ENCODE data around the gene MZF1. TPM values are rescaled to one million over a fixed set of nuclear protein-coding genes. Genes with fewer than 3 reads are reported as not detected.

Gene MZF1
- total and polyA plus RNA-seq, 9 of the 15 experiments (the other 6 are each of a cell fraction or from before 2014, with no cell fraction given): 0.31 to 29.3 (median 11.5) TPM

DNA sequence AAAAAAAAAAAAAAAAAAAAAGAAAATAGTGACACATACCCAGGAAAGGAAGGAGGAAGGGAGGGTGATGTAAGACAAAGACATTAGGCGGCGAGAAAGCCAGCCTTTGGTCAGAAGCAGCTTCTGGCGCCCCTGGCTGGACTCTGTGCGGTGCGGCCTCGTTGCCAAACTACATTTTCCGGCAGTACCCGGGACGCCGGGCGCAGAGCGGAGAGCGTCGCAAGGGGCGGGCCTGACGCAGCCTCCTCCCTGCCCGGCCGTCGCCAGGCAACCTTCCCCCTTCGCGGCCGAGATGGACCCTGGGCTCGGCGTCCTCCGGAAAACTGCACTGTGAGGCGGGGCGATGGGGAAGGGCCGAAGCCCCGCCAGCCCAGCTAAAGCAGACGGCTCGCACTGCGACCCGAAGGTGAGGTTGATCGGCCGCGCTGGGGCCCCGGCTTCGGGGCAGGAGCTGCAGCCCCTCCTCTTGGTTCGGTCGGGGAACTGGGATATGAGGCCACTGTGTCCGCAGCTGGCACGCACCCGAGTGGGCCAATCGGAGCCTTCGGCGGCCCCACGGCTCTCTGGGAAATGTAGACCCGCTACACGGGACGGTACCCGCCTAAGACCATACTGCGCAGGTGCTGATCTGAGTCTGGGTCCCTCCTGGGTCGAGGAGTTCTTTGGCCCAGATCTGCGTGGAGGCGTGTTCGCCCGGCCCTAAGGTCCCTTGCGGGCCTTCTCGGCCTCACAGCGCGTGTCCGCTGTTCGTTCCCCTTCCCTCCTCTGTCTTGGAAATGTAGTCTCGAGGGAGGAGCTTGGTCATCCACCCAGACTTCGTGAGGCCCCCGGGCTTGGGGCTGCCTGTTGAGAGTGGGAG is 2.3 kb upstream of the MZF1 start (continued):
- no peak for TF ChIP-seq ZZZ3 (IDR thresholded peaks at IDR 0.05)
- no peak for TF ChIP-seq HSF4 (CRISPR knock-in tag; IDR thresholded peaks at IDR 0.05; ENCODE audit: borderline replicate concordance)
- no peak for TF ChIP-seq HNRNPK (IDR thresholded peaks at IDR 0.05; ENCODE audit: low read depth, low read length, poor library complexity, severe bottlenecking)
- TF ChIP-seq ZNF561 (CRISPR knock-in tag; conservative IDR thresholded peaks at IDR 0.05): no peak
- TF ChIP-seq, protein P1, sequence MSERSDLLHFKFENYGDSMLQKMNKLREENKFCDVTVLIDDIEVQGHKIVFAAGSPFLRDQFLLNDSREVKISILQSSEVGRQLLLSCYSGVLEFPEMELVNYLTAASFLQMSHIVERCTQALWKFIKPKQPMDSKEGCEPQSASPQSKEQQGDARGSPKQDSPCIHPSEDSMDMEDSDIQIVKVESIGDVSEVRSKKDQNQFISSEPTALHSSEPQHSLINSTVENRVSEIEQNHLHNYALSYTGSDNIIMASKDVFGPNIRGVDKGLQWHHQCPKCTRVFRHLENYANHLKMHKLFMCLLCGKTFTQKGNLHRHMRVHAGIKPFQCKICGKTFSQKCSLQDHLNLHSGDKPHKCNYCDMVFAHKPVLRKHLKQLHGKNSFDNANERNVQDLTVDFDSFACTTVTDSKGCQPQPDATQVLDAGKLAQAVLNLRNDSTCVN (CRISPR knock-in tag; IDR thresholded peaks at IDR 0.05): 0 out of 2 replicates have a peak, but pooled peaks have one; percentile 5
- no peak for TF ChIP-seq SMARCA5 (IDR thresholded peaks at IDR 0.05)
- TF ChIP-seq ZC3H8 (IDR thresholded peaks at IDR 0.05): no peak
- no peak; the same call in 1 of the 2 replicates for TF ChIP-seq ZBTB1 (CRISPR knock-in tag; IDR thresholded peaks at IDR 0.05; ENCODE audit: borderline replicate concordance, low read depth)
- TF ChIP-seq ZNF354B (CRISPR knock-in tag; IDR thresholded peaks at IDR 0.05): no peak
- TF ChIP-seq MAFF (IDR thresholded peaks at IDR 0.05; ENCODE audit: low read length): no peak
- TF ChIP-seq ZNF431 (CRISPR knock-in tag; IDR thresholded peaks at IDR 0.05): no peak
- no peak for TF ChIP-seq KLF1 (tag; IDR thresholded peaks at IDR 0.05)
- no peak for TF ChIP-seq NFE2 (IDR thresholded peaks at IDR 0.05; ENCODE audit: low read depth)
- TF ChIP-seq ERF (CRISPR knock-in tag; IDR thresholded peaks at IDR 0.05): peak; percentile 89
- TF ChIP-seq, protein P2, sequence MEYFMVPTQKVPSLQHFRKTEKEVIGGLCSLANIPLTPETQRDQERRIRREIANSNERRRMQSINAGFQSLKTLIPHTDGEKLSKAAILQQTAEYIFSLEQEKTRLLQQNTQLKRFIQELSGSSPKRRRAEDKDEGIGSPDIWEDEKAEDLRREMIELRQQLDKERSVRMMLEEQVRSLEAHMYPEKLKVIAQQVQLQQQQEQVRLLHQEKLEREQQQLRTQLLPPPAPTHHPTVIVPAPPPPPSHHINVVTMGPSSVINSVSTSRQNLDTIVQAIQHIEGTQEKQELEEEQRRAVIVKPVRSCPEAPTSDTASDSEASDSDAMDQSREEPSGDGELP (CRISPR knock-in tag; IDR thresholded peaks at IDR 0.05; ENCODE audit: borderline replicate concordance): peak; percentile 93
- TF ChIP-seq, protein P3, sequence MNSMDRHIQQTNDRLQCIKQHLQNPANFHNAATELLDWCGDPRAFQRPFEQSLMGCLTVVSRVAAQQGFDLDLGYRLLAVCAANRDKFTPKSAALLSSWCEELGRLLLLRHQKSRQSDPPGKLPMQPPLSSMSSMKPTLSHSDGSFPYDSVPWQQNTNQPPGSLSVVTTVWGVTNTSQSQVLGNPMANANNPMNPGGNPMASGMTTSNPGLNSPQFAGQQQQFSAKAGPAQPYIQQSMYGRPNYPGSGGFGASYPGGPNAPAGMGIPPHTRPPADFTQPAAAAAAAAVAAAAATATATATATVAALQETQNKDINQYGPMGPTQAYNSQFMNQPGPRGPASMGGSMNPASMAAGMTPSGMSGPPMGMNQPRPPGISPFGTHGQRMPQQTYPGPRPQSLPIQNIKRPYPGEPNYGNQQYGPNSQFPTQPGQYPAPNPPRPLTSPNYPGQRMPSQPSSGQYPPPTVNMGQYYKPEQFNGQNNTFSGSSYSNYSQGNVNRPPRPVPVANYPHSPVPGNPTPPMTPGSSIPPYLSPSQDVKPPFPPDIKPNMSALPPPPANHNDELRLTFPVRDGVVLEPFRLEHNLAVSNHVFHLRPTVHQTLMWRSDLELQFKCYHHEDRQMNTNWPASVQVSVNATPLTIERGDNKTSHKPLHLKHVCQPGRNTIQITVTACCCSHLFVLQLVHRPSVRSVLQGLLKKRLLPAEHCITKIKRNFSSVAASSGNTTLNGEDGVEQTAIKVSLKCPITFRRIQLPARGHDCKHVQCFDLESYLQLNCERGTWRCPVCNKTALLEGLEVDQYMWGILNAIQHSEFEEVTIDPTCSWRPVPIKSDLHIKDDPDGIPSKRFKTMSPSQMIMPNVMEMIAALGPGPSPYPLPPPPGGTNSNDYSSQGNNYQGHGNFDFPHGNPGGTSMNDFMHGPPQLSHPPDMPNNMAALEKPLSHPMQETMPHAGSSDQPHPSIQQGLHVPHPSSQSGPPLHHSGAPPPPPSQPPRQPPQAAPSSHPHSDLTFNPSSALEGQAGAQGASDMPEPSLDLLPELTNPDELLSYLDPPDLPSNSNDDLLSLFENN (IDR thresholded peaks at IDR 0.05; ENCODE audit: low read depth in 2 of 2, low read length in 2 of 2): no peak
- no peak for TF ChIP-seq GTF3C2 (IDR thresholded peaks at IDR 0.05; ENCODE audit: borderline replicate concordance, extremely low read depth, insufficient read length)
- no peak for TF ChIP-seq FOXK1 (CRISPR knock-in tag; IDR thresholded peaks at IDR 0.05; ENCODE audit: borderline replicate concordance)
- no peak for TF ChIP-seq NR2F6 (CRISPR knock-in tag; IDR thresholded peaks at IDR 0.05)
- no peak; a peak in 1 of 4 replicates for TF ChIP-seq FOXK2 (conservative IDR thresholded peaks at IDR 0.05 in 1 of 2, IDR thresholded peaks at IDR 0.05 in 1 of 2; ENCODE audit: low read depth in 2 of 2)

Measured in K562 (cell line).